GF-D8 (cell line): ENCODE results near the gene CUEDC1.

ENCODE experiments used
- DNase-seq: peaks from one replicate; lab custom pipeline; 2025; lab: John Stamatoyannopoulos, UW

The CUEDC1 gene

DNA sequence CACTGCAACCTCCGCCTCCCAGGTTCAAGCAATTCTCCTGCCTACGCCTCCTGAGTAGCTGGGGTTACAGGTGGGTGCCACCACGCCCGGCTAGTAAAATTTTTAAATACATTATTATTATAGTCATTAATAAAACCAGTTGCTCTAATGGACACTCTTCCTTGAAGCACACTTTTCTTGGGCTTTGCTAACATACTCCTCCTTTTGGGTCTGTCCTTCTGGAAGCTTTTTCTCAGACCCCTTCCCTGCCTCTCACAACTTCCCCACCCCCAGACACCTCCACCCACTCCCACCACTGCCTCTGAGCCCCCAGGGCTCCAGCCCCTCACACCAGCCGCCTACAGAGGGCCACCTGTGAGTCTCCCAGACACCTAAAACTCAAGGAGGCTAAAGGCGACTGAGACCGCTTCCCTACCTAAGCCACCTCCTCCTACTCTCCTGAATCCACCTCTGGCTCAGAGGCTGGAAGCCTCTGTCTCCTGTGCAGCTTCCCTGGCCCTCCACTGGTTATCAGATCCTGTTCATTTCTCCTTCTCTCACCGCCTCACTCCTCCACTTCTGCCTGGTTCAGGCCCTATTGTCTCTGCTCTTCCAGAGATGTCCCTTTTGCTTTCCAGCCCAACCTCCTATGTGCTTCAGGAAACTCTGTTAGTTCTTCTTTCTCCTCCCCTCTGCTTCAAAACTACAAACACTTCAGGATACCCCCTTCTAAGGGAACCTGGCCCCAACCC is 2.1 kb upstream of the CUEDC1 start:
- DNase-seq, result no peak

GRCh38 chr17:57956291-57957119 is 1.3 kb upstream of the CUEDC1 start:
- no peak for DNase-seq

GRCh38 chr17:57954397-57955182 is 622 bp downstream of the CUEDC1 start:
- no peak for DNase-seq

DNA sequence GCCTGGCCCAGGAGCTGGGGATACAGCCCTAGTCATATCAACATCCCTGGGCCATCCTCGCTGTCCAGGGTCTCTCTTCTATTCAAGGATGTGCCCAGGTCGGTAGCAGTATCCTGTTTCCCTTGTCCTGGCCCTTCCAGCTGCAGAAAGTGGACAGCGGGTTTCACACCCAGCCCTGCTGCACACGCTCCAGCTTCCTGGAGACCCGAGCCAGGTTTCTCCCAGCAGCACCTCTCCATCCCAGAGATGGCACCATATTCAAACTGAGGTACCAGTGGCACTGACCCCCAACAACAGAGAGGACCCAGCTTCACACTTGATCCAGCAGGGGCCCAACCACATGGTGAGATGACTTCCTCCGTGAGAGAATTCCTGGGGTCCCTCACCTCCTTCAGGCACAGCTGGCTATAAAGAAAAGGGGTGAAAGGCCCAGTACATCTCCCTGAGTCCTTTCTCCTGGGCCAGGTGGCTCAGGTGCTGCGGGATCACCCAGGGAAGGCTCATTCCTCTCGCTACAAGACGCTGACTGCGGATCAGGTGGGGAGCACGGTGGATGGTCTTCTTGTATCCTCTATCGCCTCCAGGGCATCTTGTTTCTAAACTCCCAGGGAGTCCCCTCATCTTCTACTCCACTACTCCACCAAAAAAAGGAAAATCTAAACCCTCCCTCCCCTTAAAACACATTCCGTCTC is 1.4 kb downstream of the CUEDC1 start:
- DNase-seq, result no peak

DNA sequence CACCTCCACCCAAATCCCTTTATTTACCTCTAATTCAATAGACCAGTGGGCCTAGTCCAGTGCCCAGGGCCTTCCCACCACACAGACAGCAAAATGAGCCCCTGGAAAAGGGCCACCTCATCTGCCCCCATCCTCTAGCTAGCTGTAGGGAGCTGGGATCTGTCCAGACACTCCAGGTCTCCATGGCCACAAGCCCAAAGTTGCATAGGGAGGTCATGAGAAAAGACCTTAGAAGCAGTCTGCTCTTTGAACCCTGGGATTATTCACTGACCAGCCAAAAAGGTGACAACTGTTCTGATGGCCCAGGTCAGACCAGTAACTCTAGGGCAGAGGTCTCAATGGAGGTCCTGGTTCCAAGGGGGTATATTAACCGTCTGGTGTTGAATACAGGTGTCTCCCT is 2.0 kb downstream of the CUEDC1 start:
- no peak for DNase-seq

GRCh38 chr17:57949649-57950048 is 5.6 kb downstream of the CUEDC1 start:
- no peak for DNase-seq

DNA sequence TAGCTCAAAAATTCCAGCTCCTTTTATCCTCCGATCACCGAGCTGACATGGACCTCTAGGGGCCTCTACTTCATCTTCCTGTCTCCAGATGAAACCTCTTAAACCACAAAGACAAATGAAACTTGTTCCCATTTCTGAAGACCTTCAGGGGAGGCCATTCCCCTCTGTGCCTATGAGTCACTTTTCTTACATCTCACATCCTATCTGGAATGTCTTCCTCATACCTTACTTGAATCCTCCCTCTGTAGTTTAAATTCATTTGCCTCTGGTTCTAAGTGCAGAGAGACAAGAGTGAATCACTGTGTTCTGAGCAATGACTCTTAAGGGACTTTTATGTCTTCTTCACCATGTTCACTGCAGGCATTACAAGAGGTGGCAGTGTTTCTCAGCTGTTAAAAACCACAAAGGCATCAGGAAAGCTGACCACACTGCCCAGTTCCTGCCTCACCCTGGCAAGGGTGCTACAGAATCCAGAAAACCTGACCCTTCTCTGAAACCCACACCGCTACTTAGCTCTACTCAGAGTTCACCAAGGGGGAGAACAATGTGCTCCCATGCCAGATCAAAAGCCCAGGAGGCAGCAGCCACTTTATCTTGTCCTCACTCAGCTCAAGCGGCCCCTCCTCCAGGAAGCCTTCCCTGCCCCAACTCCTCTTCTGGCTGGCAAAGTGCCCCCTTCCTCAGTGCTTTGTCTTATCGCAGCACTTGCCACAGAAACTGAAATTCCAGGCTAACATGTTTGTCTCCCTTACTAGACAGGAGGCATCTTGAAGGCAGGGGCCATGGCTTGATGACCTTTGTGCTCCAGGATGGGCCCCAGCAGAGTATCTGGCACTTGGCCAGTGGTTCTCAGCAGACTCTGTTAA is 6.4 kb downstream of the CUEDC1 start:
- peak; percentile 40 for DNase-seq

GRCh38 chr17:57948169-57948554 is 7.0 kb downstream of the CUEDC1 start:
- no peak for DNase-seq

DNA sequence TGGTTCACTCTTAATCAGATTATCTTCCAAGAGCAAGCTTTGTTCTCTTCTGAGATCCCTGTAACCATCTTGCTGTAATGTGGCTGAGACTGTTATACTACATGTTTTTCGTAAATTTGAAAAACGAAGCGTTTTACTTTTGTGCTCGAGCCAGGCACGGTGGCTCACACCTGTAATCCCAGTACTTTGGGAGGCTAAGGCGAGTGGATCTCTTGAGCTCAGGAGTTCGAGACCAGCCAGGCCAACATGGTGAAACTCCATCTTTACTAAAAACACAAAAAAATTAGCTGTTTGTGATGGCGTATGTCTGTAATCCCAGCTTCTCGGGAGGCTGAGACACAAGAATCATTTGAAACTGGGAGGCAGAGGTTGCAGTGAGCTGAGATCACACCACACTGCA is 7.8 kb downstream of the CUEDC1 start:
- no peak for DNase-seq

- DNase-seq, result peak; percentile 12
These were observed 8.3 kb downstream of the CUEDC1 start for GRCh38 chr17:57946798-57947358.

- no peak for DNase-seq
These were observed 9.0 kb downstream of the CUEDC1 start for GRCh38 chr17:57945996-57946797.

- no peak for DNase-seq
These were observed 10.3 kb downstream of the CUEDC1 start for GRCh38 chr17:57944908-57945307.

DNA sequence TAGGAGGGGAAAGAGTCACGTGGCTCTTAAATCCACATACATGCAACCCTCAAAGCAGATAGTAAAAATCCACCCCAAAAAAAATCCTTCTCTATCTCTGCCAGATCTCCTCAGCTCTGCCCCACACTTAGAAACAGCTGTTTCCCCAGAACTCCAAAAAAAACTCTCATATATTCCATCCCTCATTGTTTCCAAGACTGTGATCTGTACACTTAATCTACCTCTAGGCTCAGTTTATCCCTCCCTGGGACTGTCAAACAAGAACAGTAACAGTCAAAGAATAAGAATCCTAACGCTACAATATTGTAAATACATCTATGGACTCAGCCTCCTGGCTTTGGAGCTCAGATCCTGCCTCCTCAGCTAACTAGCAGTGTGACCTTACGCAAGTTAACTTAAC is 11.6 kb downstream of the CUEDC1 start:
- no peak for DNase-seq

- DNase-seq, result no peak
These were observed 12.1 kb downstream of the CUEDC1 start for GRCh38 chr17:57943140-57943539.

GRCh38 chr17:57941384-57942370 is 13.5 kb downstream of the CUEDC1 start:
- DNase-seq, result no peak

DNA sequence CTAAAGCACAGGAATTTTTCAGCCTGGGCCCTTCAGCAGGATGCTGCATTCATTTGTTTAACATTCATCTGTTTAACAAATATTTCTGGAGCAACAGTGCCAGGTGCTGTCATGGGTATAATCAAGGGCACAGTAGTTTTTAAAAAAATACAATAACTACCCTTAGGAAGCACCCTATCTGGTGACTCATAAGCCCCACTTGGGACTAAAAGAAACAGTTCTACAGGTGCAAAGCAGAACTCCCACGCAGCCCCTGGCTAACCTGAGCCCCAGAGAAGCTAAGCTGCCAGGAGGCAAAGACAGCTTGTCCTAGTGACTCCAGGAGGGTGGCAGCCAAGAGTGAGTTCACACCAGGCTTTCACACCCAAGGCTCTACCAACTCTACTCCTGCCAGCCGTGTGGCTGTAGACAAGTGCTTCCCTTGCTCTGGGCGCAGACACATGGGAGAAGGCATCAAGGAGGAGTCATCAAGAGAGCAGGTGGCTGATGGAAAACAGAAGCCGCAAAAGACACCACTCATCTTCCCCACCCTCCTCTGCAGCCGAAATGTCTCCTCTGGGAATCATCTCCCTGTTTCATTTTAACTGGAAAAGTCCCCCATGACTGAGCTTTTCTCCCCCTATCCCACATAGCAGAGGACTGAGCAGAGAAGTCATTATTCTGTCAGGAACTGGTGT is 14.4 kb downstream of the CUEDC1 start:
- no peak for DNase-seq

GRCh38 chr17:57940231-57940630 is 15.0 kb downstream of the CUEDC1 start:
- DNase-seq, result no peak

DNA sequence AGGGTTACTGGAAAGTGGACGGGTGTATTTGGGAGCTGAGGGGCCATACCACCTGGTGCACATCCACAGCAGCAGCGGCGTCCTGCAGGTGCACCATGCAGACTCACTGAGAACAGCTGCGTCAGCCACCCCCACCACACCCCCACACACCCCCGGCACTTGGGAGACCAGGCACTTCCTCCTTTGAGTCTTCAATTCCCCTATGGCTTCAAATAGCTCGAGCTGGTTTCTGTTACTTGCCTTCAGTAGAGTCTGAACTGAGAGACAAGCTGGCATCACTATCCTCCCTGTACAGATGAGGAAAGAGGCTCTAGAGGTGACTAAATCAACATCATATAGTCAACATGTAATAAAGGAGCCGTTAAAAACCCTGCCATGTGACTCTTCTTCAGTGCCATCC is 15.4 kb downstream of the CUEDC1 start:
- DNase-seq, result peak; percentile 57
